K562 (cell line): ENCODE data around the gene PRKCE. TPM values are rescaled to one million over a fixed set of nuclear protein-coding genes. Genes with fewer than 3 reads are reported as not detected.

Source experiments
- ARID1B ChIP-seq: fragments of 450-650 bp; IDR thresholded peaks from 2 replicates; pipeline ENCODE4 v1.6.1; 2016; ENCODE audit warnings: antibody characterized with exemption, mild to moderate bottlenecking, inconsistent platforms
- BCL6 ChIP-seq: fragments of 250-450 bp; sonication (Bioruptor Pico); IDR thresholded peaks from 2 replicates; pipeline ENCODE4 v1.4.0; 2020
- C11orf30 ChIP-seq: fragments of 450-650 bp; IDR thresholded peaks from 2 replicates; pipeline ENCODE4 v1.6.1; 2016; ENCODE audit warnings: low read depth, mild to moderate bottlenecking
- CEBPG ChIP-seq, 3 experiments: fragments of 200-800 bp in 1 of 3; sonication (Bioruptor generic) in 1 of 3; sonication (generic) in 1 of 3; formaldehyde crosslinking in 1 of 3; IDR thresholded peaks in 2 of 3; conservative IDR thresholded peaks in 1 of 3; 2 replicates each; pipeline versions ENCODE4 v1.6.1 to v1.8.0; 2016 to 2022; ENCODE audit warnings: missing compliant biosample characterization in 2 of 3, missing genetic modification characterization in 2 of 3, mild to moderate bottlenecking in 1 of 3, missing genetic modification reagents in 1 of 3
- FOXA3 ChIP-seq, 2 experiments: fragments of 450-650 bp in 1 of 2; sonication (generic) in 1 of 2; formaldehyde crosslinking; IDR thresholded peaks in 1 of 2; conservative IDR thresholded peaks in 1 of 2; 2 replicates each; pipeline versions ENCODE4 v1.4.0 to v1.8.0; 2020 to 2022; ENCODE audit warnings: mild to moderate bottlenecking in 2 of 2, missing genetic modification reagents in 1 of 2
- FOXJ3 ChIP-seq: sonication (generic); formaldehyde crosslinking; IDR thresholded peaks from 2 replicates; pipeline ENCODE4 v1.4.0; 2020; ENCODE audit warnings: mild to moderate bottlenecking, missing genetic modification reagents
- HDAC6 ChIP-seq: IDR thresholded peaks from 2 replicates; pipeline ENCODE4 v1.6.1; 2012; ENCODE audit warnings: low read depth, mild to moderate bottlenecking, control low read depth, inconsistent platforms, low read length, moderate library complexity
- JUND ChIP-seq, 2 experiments: IDR thresholded peaks; 2 replicates in 1 of 2; 3 replicates in 1 of 2; pipeline ENCODE4 v1.6.1; 2011; ENCODE audit warnings: borderline replicate concordance in 2 of 2, low read depth in 2 of 2, low read length in 2 of 2, improper control_type of control experiment in 1 of 2, missing biosample characterization in 1 of 2, missing genetic modification characterization in 1 of 2, missing genetic modification reagents in 1 of 2
- LARP7 ChIP-seq: fragments of 450-650 bp; IDR thresholded peaks from 2 replicates; pipeline ENCODE4 v1.6.1; 2016
- MAFG ChIP-seq: fragments of 450-650 bp; conservative IDR thresholded peaks from 2 replicates; pipeline ENCODE4 v1.6.1; 2016; ENCODE audit warnings: missing genetic modification characterization, missing compliant biosample characterization
- MAFK ChIP-seq: IDR thresholded peaks from 2 replicates; pipeline ENCODE4 v1.6.1; 2011; ENCODE audit warnings: low read length, improper control_type of control experiment
- NFE2L1 ChIP-seq: fragments of 450-650 bp; IDR thresholded peaks from 2 replicates; pipeline ENCODE4 v1.6.1; 2016; ENCODE audit warnings: missing genetic modification characterization, low read depth, mild to moderate bottlenecking, missing compliant biosample characterization, moderate library complexity, borderline replicate concordance
- PCBP1 ChIP-seq: fragments of 200-400 bp; formaldehyde crosslinking; IDR thresholded peaks from 2 replicates; pipeline ENCODE4 v1.6.1; 2018; ENCODE audit warnings: mild to moderate bottlenecking, low read depth, low read length; ENCODE audit not compliant: poor library complexity, severe bottlenecking
- RBM22 ChIP-seq: fragments of 200-400 bp; formaldehyde crosslinking; IDR thresholded peaks from 2 replicates; pipeline ENCODE4 v1.6.1; 2018; ENCODE audit warnings: low read length, low read depth; ENCODE audit not compliant: poor library complexity, severe bottlenecking
- SAP30 ChIP-seq: fragments of 200-600 bp; sonication (generic); IDR thresholded peaks from 2 replicates; pipeline ENCODE4 v1.6.1; 2012; ENCODE audit warnings: borderline replicate concordance, low read depth, mild to moderate bottlenecking, moderate library complexity, low read length, control low read depth, inconsistent platforms; ENCODE audit not compliant: insufficient read depth, poor library complexity, severe bottlenecking
- SMARCE1 ChIP-seq: fragments of 450-650 bp; IDR thresholded peaks from 2 replicates; pipeline ENCODE4 v1.7.1; 2016; ENCODE audit warnings: mild to moderate bottlenecking
- SRSF7 ChIP-seq: fragments of 200-400 bp; formaldehyde crosslinking; optimal IDR thresholded peaks from 2 replicates; pipeline ENCODE3; 2017; ENCODE audit warnings: mild to moderate bottlenecking, low read depth, low read length
- TAF9B ChIP-seq: fragments of 450-650 bp; IDR thresholded peaks from 2 replicates; pipeline ENCODE4 v1.6.1; 2018; ENCODE audit warnings: mild to moderate bottlenecking; ENCODE audit not compliant: partially characterized antibody
- ZEB2 ChIP-seq: fragments of 450-650 bp; IDR thresholded peaks from 2 replicates; pipeline ENCODE4 v1.6.1; 2016
- ZFPM2 ChIP-seq: fragments of 250-450 bp; sonication (Bioruptor Pico); IDR thresholded peaks from 2 replicates; pipeline ENCODE4 v1.5.1; 2022; ENCODE audit warnings: mild to moderate bottlenecking
- ZFX ChIP-seq: sonication (generic); formaldehyde crosslinking; IDR thresholded peaks from 2 replicates; pipeline ENCODE4 v1.8.0; 2022; ENCODE audit warnings: mild to moderate bottlenecking, missing genetic modification reagents, moderate library complexity
- ZNF274 ChIP-seq: IDR thresholded peaks from 2 replicates; pipeline ENCODE4 v1.6.1; 2011; ENCODE audit warnings: low read depth, mild to moderate bottlenecking, low read length, moderate library complexity, borderline replicate concordance
- polyA plus RNA-seq, 8 experiments: library from polyadenylated mRNA; depleted of rRNA in 4 of 8; stranded (reverse) in 5 of 8; unstranded in 3 of 8; fragments of >200 nt; fragmentation: Nextera tagmentation in 2 of 8; fragmentation: Illumina TruSeq in 1 of 8; extraction: Ambion mirVana in 2 of 8; extraction: Trizol in 1 of 8; gene quantifications; 2 replicates each; pipeline versions ENCODE4 v1.2.1 to v1.2.3, GENCODE V29; 2011 to 2014; ENCODE audit warnings: inconsistent platforms in 1 of 8, missing spikeins in 1 of 8
- total RNA-seq, 7 experiments: library from RNA; depleted of rRNA in 6 of 7; stranded (reverse); fragments of >200 nt in 6 of 7; fragmentation: Illumina TruSeq in 2 of 7; extraction: Trizol in 2 of 7; gene quantifications; 2 replicates each; pipeline versions ENCODE4 v1.2.1 to v1.2.3, GENCODE V29; 2011 to 2021; ENCODE audit warnings: low replicate concordance in 1 of 7
- TF ChIP-seq, protein P1 (sequence below): sonication (generic); formaldehyde crosslinking; IDR thresholded peaks from 2 replicates; pipeline ENCODE4 v1.8.0; 2022; ENCODE audit warnings: mild to moderate bottlenecking, missing genetic modification reagents
- TF ChIP-seq, protein P2 (sequence below): fragments of 250-450 bp; sonication (Bioruptor Pico); IDR thresholded peaks from 2 replicates; pipeline ENCODE4 v1.4.0; 2020; ENCODE audit warnings: mild to moderate bottlenecking, moderate library complexity
- TF ChIP-seq, protein P3 (sequence below): fragments of 450-650 bp; IDR thresholded peaks from 2 replicates; pipeline ENCODE4 v1.6.1; 2016

PRKCE gene
- total and polyA plus RNA-seq, 9 of the 15 experiments (the other 6 are each of a cell fraction or from before 2014, with no cell fraction given), result 0.06 to 1.0 (median 0.22) TPM; not detected in 1

DNA sequence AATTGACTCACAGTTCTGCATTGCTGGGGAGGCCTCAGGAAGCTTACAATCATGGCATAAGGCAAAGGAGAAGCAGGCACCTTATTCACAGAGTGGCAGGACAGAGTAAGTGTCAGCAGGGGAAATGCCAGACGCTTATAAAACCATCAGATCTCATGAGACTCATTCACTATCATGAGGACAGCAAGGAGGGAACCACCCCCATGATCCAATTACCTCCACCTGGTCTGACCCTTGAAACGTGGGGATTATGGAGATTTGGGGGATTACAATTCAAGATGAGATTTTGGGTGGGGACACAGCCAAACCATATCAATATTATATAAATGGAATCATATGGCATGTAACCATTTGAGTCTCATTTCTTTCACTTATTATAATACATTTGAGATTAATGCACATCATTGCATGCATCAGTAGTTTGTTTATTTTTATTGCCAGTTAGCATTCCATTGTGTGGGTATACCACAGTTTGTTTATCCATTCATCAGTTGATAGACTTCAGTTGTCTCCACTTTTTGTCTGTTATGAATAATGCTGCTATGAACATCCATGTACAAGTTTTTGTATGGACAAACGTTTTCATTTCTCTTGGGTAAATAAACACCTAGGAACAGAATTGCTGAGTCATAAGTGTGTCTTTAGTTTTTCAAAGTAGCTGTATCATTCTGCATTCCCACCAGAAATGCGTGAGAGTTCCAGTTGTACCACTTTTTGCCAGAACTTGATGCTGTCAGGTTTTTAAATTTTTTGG is 34.6 kb upstream of the PRKCE start (continued):
- TF ChIP-seq, protein P1, sequence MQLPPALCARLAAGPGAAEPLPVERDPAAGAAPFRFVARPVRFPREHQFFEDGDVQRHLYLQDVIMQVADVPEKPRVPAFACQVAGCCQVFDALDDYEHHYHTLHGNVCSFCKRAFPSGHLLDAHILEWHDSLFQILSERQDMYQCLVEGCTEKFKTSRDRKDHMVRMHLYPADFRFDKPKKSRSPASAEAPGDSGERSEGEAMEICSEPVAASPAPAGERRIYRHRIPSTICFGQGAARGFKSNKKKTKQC (CRISPR knock-in tag), result no peak
- peak; percentile 37 for TF ChIP-seq TAF9B
- TF ChIP-seq SAP30, result no peak
- no peak for TF ChIP-seq FOXJ3 (CRISPR knock-in tag)
- TF ChIP-seq BCL6, result no peak
- TF ChIP-seq SMARCE1, result peak; percentile 44; the same call in 1 of the 2 replicates
- no peak for TF ChIP-seq HDAC6
- peak in 1 of 2 experiments; percentile 60; a peak in 2 of 4 replicates for TF ChIP-seq FOXA3 (CRISPR knock-in tag; conservative IDR thresholded peaks at IDR 0.05 in 1 of 2, IDR thresholded peaks at IDR 0.05 in 1 of 2)
- no peak; the same call in 1 of the 2 replicates for TF ChIP-seq ZEB2
- no peak for TF ChIP-seq ZFX (CRISPR knock-in tag)
- peak; percentile 99 for TF ChIP-seq MAFG (tag)
- TF ChIP-seq C11orf30, result peak; percentile 96
- no peak for TF ChIP-seq JUND (IDR thresholded peaks at IDR 0.05; ENCODE audit: borderline replicate concordance, low read depth, low read length)
- 0 out of 3 replicates have a peak, but pooled peaks have one; percentile 18 for TF ChIP-seq JUND (tag; IDR thresholded peaks at IDR 0.05; ENCODE audit: borderline replicate concordance, low read depth, low read length)
- TF ChIP-seq, protein P2, sequence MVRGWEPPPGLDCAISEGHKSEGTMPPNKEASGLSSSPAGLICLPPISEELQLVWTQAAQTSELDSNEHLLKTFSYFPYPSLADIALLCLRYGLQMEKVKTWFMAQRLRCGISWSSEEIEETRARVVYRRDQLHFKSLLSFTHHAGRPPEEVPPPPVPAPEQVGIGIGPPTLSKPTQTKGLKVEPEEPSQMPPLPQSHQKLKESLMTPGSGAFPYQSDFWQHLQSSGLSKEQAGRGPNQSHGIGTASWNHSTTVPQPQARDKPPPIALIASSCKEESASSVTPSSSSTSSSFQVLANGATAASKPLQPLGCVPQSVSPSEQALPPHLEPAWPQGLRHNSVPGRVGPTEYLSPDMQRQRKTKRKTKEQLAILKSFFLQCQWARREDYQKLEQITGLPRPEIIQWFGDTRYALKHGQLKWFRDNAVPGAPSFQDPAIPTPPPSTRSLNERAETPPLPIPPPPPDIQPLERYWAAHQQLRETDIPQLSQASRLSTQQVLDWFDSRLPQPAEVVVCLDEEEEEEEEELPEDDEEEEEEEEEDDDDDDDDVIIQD (CRISPR knock-in tag), result no peak
- no peak for TF ChIP-seq RBM22
- peak; percentile 96 for TF ChIP-seq NFE2L1 (tag)
- peak; percentile 92 for TF ChIP-seq MAFK
- TF ChIP-seq CEBPG (CRISPR knock-in tag; IDR thresholded peaks at IDR 0.05), result no peak
- no peak for TF ChIP-seq CEBPG (tag; conservative IDR thresholded peaks at IDR 0.05 in 1 of 2, IDR thresholded peaks at IDR 0.05 in 1 of 2)
- TF ChIP-seq SRSF7, result no peak
- TF ChIP-seq ZNF274, result no peak
- TF ChIP-seq, protein P3, sequence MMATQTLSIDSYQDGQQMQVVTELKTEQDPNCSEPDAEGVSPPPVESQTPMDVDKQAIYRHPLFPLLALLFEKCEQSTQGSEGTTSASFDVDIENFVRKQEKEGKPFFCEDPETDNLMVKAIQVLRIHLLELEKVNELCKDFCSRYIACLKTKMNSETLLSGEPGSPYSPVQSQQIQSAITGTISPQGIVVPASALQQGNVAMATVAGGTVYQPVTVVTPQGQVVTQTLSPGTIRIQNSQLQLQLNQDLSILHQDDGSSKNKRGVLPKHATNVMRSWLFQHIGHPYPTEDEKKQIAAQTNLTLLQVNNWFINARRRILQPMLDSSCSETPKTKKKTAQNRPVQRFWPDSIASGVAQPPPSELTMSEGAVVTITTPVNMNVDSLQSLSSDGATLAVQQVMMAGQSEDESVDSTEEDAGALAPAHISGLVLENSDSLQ, result no peak
- TF ChIP-seq LARP7, result no peak
- no peak for TF ChIP-seq ZFPM2 (CRISPR knock-in tag)
- peak; percentile 58; the same call in 1 of the 2 replicates for TF ChIP-seq ARID1B
- TF ChIP-seq PCBP1, result no peak
